CD4-positive, alpha-beta memory T cell (primary cell): ENCODE measurements around the gene CCDC106. TPM values are rescaled to one million over a fixed set of nuclear protein-coding genes. Genes with fewer than 3 reads are reported as not detected.

ENCODE experiments used
- CTCF ChIA-PET: fragments of 350-600 bp; sonication (Branson Sonifier 250); formaldehyde crosslinking; loops from one replicate; lab custom pipeline; 2021; ENCODE audit warnings: inconsistent platforms; ENCODE audit not compliant: partially characterized antibody; lab: Charles Lee
- POLR2A ChIA-PET: fragments of 350-600 bp; sonication (Branson Sonifier 250); formaldehyde crosslinking; loops from one replicate; lab custom pipeline; 2021; ENCODE audit not compliant: partially characterized antibody; lab: Charles Lee
- DNase-seq, 5 donors: peaks; one replicate each; pipeline versions ENCODE4 v3.0.0 to v3.0.0-alpha.2; 2020 to 2022; ENCODE audit warnings: mixed read lengths in 1 of 5
- H3K27ac ChIP-seq: one replicate; pipeline ENCODE4 v1.7.0; 2013; ENCODE audit warnings: low read depth, low read length
- H3K27me3 ChIP-seq: 2 replicates; pipeline ENCODE4 v1.7.0; 2013; ENCODE audit warnings: mild to moderate bottlenecking, low read length, moderate library complexity; ENCODE audit not compliant: insufficient read depth
- H3K36me3 ChIP-seq: 2 replicates; pipeline ENCODE4 v1.7.0; 2013; ENCODE audit warnings: mild to moderate bottlenecking, low read length, moderate library complexity; ENCODE audit not compliant: insufficient read depth
- H3K4me1 ChIP-seq: 2 replicates; pipeline ENCODE4 v1.7.0; 2013; ENCODE audit warnings: mild to moderate bottlenecking, low read length, moderate library complexity; ENCODE audit not compliant: insufficient read depth
- H3K4me3 ChIP-seq, 2 donors: one replicate each; pipeline ENCODE4 v1.7.0; 2013; ENCODE audit warnings: low read length in 2 of 2, mild to moderate bottlenecking in 1 of 2
- H3K9me3 ChIP-seq, 2 donors: one replicate each; pipeline ENCODE4 v1.7.0; 2013; ENCODE audit warnings: low read length in 2 of 2, control low read depth in 1 of 2; ENCODE audit not compliant: control insufficient read depth in 1 of 2
- H3K27ac Mint-ChIP-seq, 7 donors: one replicate each; pipeline ENCODE4 v1.8.0; 2020 to 2021; ENCODE audit warnings: mixed read lengths in 7 of 7, mild to moderate bottlenecking in 6 of 7, inconsistent platforms in 3 of 7, moderate library complexity in 3 of 7
- H3K27me3 Mint-ChIP-seq, 2 donors: one replicate each; pipeline ENCODE4 v1.8.0; 2020 to 2021; ENCODE audit warnings: mixed read lengths in 2 of 2
- H3K36me3 Mint-ChIP-seq, 2 donors: one replicate each; pipeline ENCODE4 v1.8.0; 2020 to 2021; ENCODE audit warnings: mixed read lengths in 2 of 2, inconsistent platforms in 1 of 2, mild to moderate bottlenecking in 1 of 2
- H3K4me1 Mint-ChIP-seq, 4 donors: one replicate each; pipeline ENCODE4 v1.8.0; 2020 to 2021; ENCODE audit warnings: mixed read lengths in 4 of 4, mild to moderate bottlenecking in 1 of 4
- H3K4me3 Mint-ChIP-seq, 8 donors: one replicate each; pipeline ENCODE4 v1.8.0; 2020 to 2021; ENCODE audit warnings: mixed read lengths in 8 of 8, mild to moderate bottlenecking in 7 of 8, moderate library complexity in 6 of 8, inconsistent platforms in 3 of 8
- H3K9me3 Mint-ChIP-seq, 8 donors: one replicate each; pipeline ENCODE4 v1.8.0; 2020 to 2021; ENCODE audit warnings: mixed read lengths in 8 of 8, mild to moderate bottlenecking in 5 of 8, inconsistent platforms in 3 of 8, moderate library complexity in 1 of 8
- intact Hi-C: fragments of 100-400 bp; cut with micrococcal nuclease; formaldehyde crosslinking; loops from one replicate; pipeline ENCODE4 v1.15.1; 2023
- polyA plus RNA-seq, 2 donors: library from polyadenylated mRNA; unstranded; fragments of 300-500 nt; fragmentation: Illumina TruSeq; gene quantifications; one replicate each; pipeline ENCODE4 v1.2.3, GENCODE V29; 2021
- total RNA-seq, 2 experiments: library from RNA; stranded (reverse); gene quantifications; one replicate each; pipeline ENCODE4 v1.2.3, GENCODE V29; 2021

Gene CCDC106
- total and polyA plus RNA-seq, 4 experiments from 2014 or later, result 0.47 to 1.5 (median 0.94) TPM

DNA sequence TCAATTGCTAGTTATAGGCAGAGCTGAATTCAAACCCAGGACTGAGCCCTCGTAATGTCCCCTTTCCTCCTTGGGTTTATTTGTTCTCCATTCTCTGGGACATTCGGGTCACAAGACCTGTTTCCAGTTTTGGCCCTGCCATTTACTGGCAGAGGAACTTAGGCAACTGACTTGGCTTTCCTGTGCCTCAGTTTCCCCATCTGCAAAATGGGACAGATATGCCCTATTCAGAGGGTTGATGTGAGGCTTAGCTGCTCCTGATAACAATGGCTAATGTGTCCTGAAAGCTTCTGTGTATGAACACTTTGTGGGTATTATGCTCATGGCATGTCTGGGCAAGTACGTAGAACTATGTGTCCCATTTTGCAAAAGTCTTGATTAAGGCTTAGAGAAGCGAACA, 46.9 kb upstream of the CCDC106 start:
- peak in 1 of 5 donors; percentile 20 for DNase-seq
- no peaks in the 10 kb centered on the region for H3K27me3 ChIP-seq
- H3K36me3 ChIP-seq, result no peaks in the 10 kb centered on the region
- Mint-ChIP-seq H3K27ac (peak overlapping the region; percentile 67 to 92 (median 91)), H3K9me3 (no peaks in the 10 kb centered on the region), H3K4me1 (peaks cover 25 to 49% (median 28%) of the 10 kb centered on the region in 4 donors), H3K36me3 (peaks cover 25 to 28% of the 10 kb centered on the region in 2 donors), H3K27me3 (no peaks in the 10 kb centered on the region), H3K4me3 (peak overlapping the region; percentile 78 to 93 (median 86))
- intact Hi-C loops, result no loop called here
- peak overlapping the region; percentile 89 for H3K27ac ChIP-seq
- H3K4me3 ChIP-seq, result peak overlapping the region; percentile 61 to 93
- H3K9me3 ChIP-seq, result no peaks in the 10 kb centered on the region
- POLR2A ChIA-PET, result interaction anchor here (1.0 to 4.7 kb wide), 10 partner anchors 16 to 342 kb away, joined by 3 to 95 read pairs (median 26); partner anchors contain the start of genes KMT5C, ZNF579, ZNF581 and ZNF628
- CTCF ChIA-PET, result interaction anchor here (3.5 to 5.0 kb wide), 2 partner anchors 24 to 32 kb away, joined by 20 to 24 read pairs; partner anchors contain the start of gene ZNF784
- H3K4me1 ChIP-seq, result peaks cover 36% of the 10 kb centered on the region

- no peaks in the 10 kb centered on the region for H3K9me3 Mint-ChIP-seq
- peak overlapping the region in 1 of 7 donors; percentile 87 for H3K27ac Mint-ChIP-seq
- no peaks in the 10 kb centered on the region for H3K36me3 ChIP-seq
- H3K4me1 ChIP-seq, result peaks cover 49% of the 10 kb centered on the region
- peaks cover 34 to 62% (median 40%) of the 10 kb centered on the region in 4 donors for H3K4me1 Mint-ChIP-seq
- no peaks in the 10 kb centered on the region for H3K27me3 ChIP-seq
- H3K9me3 ChIP-seq, result no peaks in the 10 kb centered on the region
- no peak overlapping the region for H3K27ac ChIP-seq
- H3K27me3 Mint-ChIP-seq, result no peaks in the 10 kb centered on the region
- intact Hi-C loops, result no loop called here
- ChIA-PET CTCF (no interaction called here), POLR2A (interaction anchor here (3.7 to 4.7 kb wide), 3 partner anchors 17 to 31 kb away, joined by 44 to 95 read pairs (median 49); partner anchors contain the start of gene ZNF784)
- H3K4me3 ChIP-seq, result no peak overlapping the region
- peak in 1 of 5 donors; percentile 44 for DNase-seq
- peaks cover 13 to 33% of the 10 kb centered on the region in 2 donors for H3K36me3 Mint-ChIP-seq
- peak overlapping the region in 2 of 8 donors; percentile 73 to 88 for H3K4me3 Mint-ChIP-seq
These were observed 45.7 kb upstream of the CCDC106 start for GRCh38 chr19:55602104-55603001.

GRCh38 chr19:55603115-55603514, 44.9 kb upstream of the CCDC106 start:
- ChIA-PET CTCF (interaction anchor here (1.8 kb wide), 1 partner anchor 30 kb away, joined by 10 read pairs; no protein-coding TSS in a partner anchor), POLR2A (interaction anchor here (1.6 kb wide), 1 partner anchor 9 kb away, joined by 4 read pairs; no protein-coding TSS in a partner anchor)
- Mint-ChIP-seq H3K36me3 (peaks cover 9 to 40% of the 10 kb centered on the region in 2 donors), H3K4me1 (peaks cover 40 to 69% (median 47%) of the 10 kb centered on the region in 4 donors), H3K27me3 (no peaks in the 10 kb centered on the region), H3K27ac (peak overlapping the region in 4 of 7 donors; percentile 29 to 94 (median 55)), H3K9me3 (peaks cover 0 to 2% (median 0%) of the 10 kb centered on the region in 8 donors), H3K4me3 (peak overlapping the region in 4 of 8 donors; percentile 48 to 74 (median 64))
- Histone ChIP-seq H3K27me3 (no peaks in the 10 kb centered on the region), H3K36me3 (no peaks in the 10 kb centered on the region), H3K4me1 (peaks cover 49% of the 10 kb centered on the region), H3K4me3 (no peak overlapping the region), H3K9me3 (no peaks in the 10 kb centered on the region), H3K27ac (no peak overlapping the region)
- intact Hi-C loops, result no loop called here
- peak in 1 of 5 donors; percentile 19 for DNase-seq

- intact Hi-C loops, result loop anchor here (2.0 kb wide), 1 partner anchor 537 kb away; the partner anchor contains the start of gene ZNF444
- Histone ChIP-seq H3K9me3 (no peaks in the 10 kb centered on the region), H3K4me3 (no peak overlapping the region), H3K36me3 (no peaks in the 10 kb centered on the region), H3K27ac (no peak overlapping the region), H3K4me1 (peaks cover 44% of the 10 kb centered on the region), H3K27me3 (no peaks in the 10 kb centered on the region)
- H3K27ac Mint-ChIP-seq, result peak overlapping the region in 6 of 7 donors; percentile 29 to 94 (median 58)
- H3K9me3 Mint-ChIP-seq, result peaks cover 0 to 2% (median 0%) of the 10 kb centered on the region in 8 donors
- peaks cover 40 to 71% (median 48%) of the 10 kb centered on the region in 4 donors for H3K4me1 Mint-ChIP-seq
- CTCF ChIA-PET, result interaction anchor here (1.8 kb wide), 1 partner anchor 29 kb away, joined by 10 read pairs; no protein-coding TSS in a partner anchor
- peaks cover 8 to 41% of the 10 kb centered on the region in 2 donors for H3K36me3 Mint-ChIP-seq
- H3K27me3 Mint-ChIP-seq, result no peaks in the 10 kb centered on the region
- POLR2A ChIA-PET, result interaction anchor here (1.1 to 4.7 kb wide), 6 partner anchors 10 to 128 kb away, joined by 3 to 67 read pairs (median 4); partner anchors contain the start of genes ZNF581 and ZNF784
- peak in 1 of 5 donors; percentile 23 for DNase-seq
- peak overlapping the region; percentile 31 to 74 (median 55) for H3K4me3 Mint-ChIP-seq
These were observed 44.3 kb upstream of the CCDC106 start for GRCh38 chr19:55603581-55604292.

- peak; percentile 95 to 98 (median 97) for DNase-seq
- intact Hi-C loops, result loop anchor here (1.0 to 5.0 kb wide), 5 partner anchors 18 to 536 kb away; partner anchors contain the start of genes ZNF444, ZNF580, ZNF581 and ZNF784
- ChIA-PET POLR2A (interaction anchor here (1.1 to 4.7 kb wide), 11 partner anchors 20 to 266 kb away, joined by 3 to 67 read pairs (median 10); partner anchors contain the start of genes ISOC2, KMT5C, U2AF2 and ZNF579), CTCF (interaction anchor here (0.7 to 3.8 kb wide), 15 partner anchors 10 to 129 kb away, joined by 3 to 94 read pairs (median 9); partner anchors contain the start of genes ZNF628 and ZNF784)
- Histone ChIP-seq H3K36me3 (no peaks in the 10 kb centered on the region), H3K27ac (peak overlapping the region; percentile 88), H3K4me1 (peaks cover 42% of the 10 kb centered on the region), H3K4me3 (peak overlapping the region; percentile 43 to 83), H3K27me3 (no peaks in the 10 kb centered on the region), H3K9me3 (no peaks in the 10 kb centered on the region)
- Mint-ChIP-seq H3K36me3 (peaks cover 10 to 42% of the 10 kb centered on the region in 2 donors), H3K4me1 (peaks cover 41 to 73% (median 48%) of the 10 kb centered on the region in 4 donors), H3K27ac (peak overlapping the region; percentile 83 to 97 (median 94)), H3K4me3 (peak overlapping the region; percentile 79 to 93 (median 84)), H3K27me3 (no peaks in the 10 kb centered on the region), H3K9me3 (peaks cover 0 to 2% (median 0%) of the 10 kb centered on the region in 8 donors)
These were observed 42.8 kb upstream of the CCDC106 start for GRCh38 chr19:55605207-55605636.
